Right lung (tissue), 5 donors: ENCODE results near the gene HRH2. TPM values are rescaled to one million over a fixed set of nuclear protein-coding genes. Genes with fewer than 3 reads are reported as not detected.
A peak's percentile ranks its signal among the peaks of the same experiment; 100 is the strongest.
"Not testable (repeated sequence)": the region's sequence is repeated elsewhere in the genome, so short reads cannot be mapped to it uniquely, and the experiment has no call there.

Source experiments
- DNase-seq, 2 donors: peaks; one replicate each; pipeline ENCODE4 v3.0.0-alpha.2; 2013
- polyA plus RNA-seq, 5 donors: library from polyadenylated mRNA; unstranded; fragments of 120-200 nt; gene quantifications; one replicate each; pipeline versions ENCODE4 v1.2.1 to v1.2.3, GENCODE V29; 2013; ENCODE audit warnings: inconsistent platforms in 1 of 5, low replicate concordance in 1 of 5; ENCODE audit not compliant: insufficient read length in 5 of 5, insufficient read depth in 1 of 5

HRH2 gene
- polyA plus RNA-seq, 5 donors, result 5.2 to 9.0 (median 7.3) TPM

GRCh38 chr5:175640106-175640775, 17.6 kb upstream of the HRH2 start:
- DNase-seq, result no peak

- DNase-seq, result no peak
These were observed 14.9 kb upstream of the HRH2 start for GRCh38 chr5:175642998-175643397.

GRCh38 chr5:175646251-175646650, 11.6 kb upstream of the HRH2 start:
- DNase-seq, result no peak

GRCh38 chr5:175649967-175650366, 7.9 kb upstream of the HRH2 start:
- no peak for DNase-seq

GRCh38 chr5:175650430-175651205, 7.3 kb upstream of the HRH2 start:
- not testable (repeated sequence) for DNase-seq

- no peak for DNase-seq
These were observed 4.9 kb upstream of the HRH2 start for GRCh38 chr5:175652741-175653663.

GRCh38 chr5:175653763-175654162, 4.1 kb upstream of the HRH2 start:
- DNase-seq, result no peak

- DNase-seq, result peak; percentile 23
These were observed 3.5 kb upstream of the HRH2 start for GRCh38 chr5:175654339-175654738.

- DNase-seq, result no peak
These were observed 3.1 kb upstream of the HRH2 start for GRCh38 chr5:175654807-175655206.

GRCh38 chr5:175655411-175655810, 2.5 kb upstream of the HRH2 start:
- no peak for DNase-seq

- DNase-seq, result no peak
These were observed 905 bp upstream of the HRH2 start for GRCh38 chr5:175656966-175657365.

GRCh38 chr5:175658299-175659145, 651 bp downstream of the HRH2 start:
- no peak for DNase-seq

GRCh38 chr5:175659546-175660253, 1.8 kb downstream of the HRH2 start:
- no peak for DNase-seq

- DNase-seq, result no peak
These were observed 5.6 kb downstream of the HRH2 start for GRCh38 chr5:175663186-175664184.

- DNase-seq, result no peak
These were observed 6.9 kb downstream of the HRH2 start for GRCh38 chr5:175664723-175665122.

GRCh38 chr5:175666216-175666615, 8.3 kb downstream of the HRH2 start:
- DNase-seq, result no peak

GRCh38 chr5:175668006-175668405, 10.1 kb downstream of the HRH2 start:
- DNase-seq, result no peak

GRCh38 chr5:175670372-175670771, 12.5 kb downstream of the HRH2 start:
- DNase-seq, result no peak

- DNase-seq, result no peak
These were observed 13.1 kb downstream of the HRH2 start for GRCh38 chr5:175671013-175671412.
